ENCODE data around the gene PAPOLB.

- TF ChIP-seq RAD21 (IDR thresholded peaks at IDR 0.05; ENCODE audit: low read length) (no peak), MAFK (IDR thresholded peaks at IDR 0.05; ENCODE audit: low read depth, low read length) (no peak), RFX5 (IDR thresholded peaks at IDR 0.05; ENCODE audit: low read depth, low read length) (no peak), CTCF (conservative IDR thresholded peaks at IDR 0.05; ENCODE audit: low read depth, low read length) (no peak), POLR2A (IDR thresholded peaks at IDR 0.05; ENCODE audit: low read depth, low read length) (no peak), CHD1 (IDR thresholded peaks at IDR 0.05; ENCODE audit: low read depth, low read length) (no peak), BHLHE40 (IDR thresholded peaks at IDR 0.05; ENCODE audit: low read depth, low read length) (no peak), CEBPB (IDR thresholded peaks at IDR 0.05; ENCODE audit: low read depth, low read length) (no peak), MAZ (IDR thresholded peaks at IDR 0.05; ENCODE audit: borderline replicate concordance, low read depth, low read length) (no peak), ELK1 (IDR thresholded peaks at IDR 0.05; ENCODE audit: borderline replicate concordance, low read depth, low read length) (no peak), SMC3 (IDR thresholded peaks at IDR 0.05; ENCODE audit: low read depth, low read length) (no peak)
These were observed 43.6 kb downstream of the PAPOLB start for GRCh38 chr7:4818000-4818794.
